ENCODE results near the gene AASDHPPT.
"Not testable (repeated sequence)": the region's sequence is repeated elsewhere in the genome, so short reads cannot be mapped to it uniquely, and the experiment has no call there.

Gene AASDHPPT, protein sequence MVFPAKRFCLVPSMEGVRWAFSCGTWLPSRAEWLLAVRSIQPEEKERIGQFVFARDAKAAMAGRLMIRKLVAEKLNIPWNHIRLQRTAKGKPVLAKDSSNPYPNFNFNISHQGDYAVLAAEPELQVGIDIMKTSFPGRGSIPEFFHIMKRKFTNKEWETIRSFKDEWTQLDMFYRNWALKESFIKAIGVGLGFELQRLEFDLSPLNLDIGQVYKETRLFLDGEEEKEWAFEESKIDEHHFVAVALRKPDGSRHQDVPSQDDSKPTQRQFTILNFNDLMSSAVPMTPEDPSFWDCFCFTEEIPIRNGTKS

DNA sequence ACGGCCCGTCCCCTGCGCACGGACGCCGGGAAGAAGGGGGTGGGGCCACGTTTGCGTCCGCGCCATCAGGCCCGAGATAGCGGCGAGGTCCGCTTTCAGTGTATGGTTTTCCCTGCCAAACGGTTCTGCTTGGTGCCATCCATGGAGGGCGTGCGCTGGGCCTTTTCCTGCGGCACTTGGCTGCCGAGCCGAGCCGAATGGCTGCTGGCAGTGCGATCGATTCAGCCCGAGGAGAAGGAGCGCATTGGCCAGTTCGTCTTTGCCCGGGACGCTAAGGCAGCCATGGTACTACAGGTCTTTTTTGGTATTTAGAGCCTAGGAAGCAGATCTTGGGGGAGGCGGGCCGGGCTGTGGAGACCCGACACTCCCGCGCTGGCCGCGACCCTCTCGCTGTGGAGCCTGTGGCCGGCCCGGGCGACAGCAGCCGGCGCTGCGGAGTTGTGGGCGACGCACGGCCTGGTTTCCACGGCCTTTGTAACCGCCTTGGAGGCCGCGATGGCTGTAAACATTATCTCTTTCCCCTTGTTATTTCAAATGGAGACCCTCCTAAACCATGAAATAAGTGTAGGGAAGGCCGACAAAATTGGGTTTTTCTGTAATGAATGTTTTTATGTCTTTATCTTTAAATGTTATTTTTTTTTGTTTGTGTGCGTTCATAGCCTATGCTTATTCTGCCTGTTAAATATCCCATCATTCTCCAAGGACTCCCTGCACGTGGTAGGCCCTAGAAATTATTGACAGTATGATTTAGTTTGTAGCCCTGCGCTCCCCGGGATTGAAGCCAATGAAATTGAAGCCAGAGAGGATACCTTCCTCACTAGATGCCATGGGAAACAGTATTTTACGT lies at the start of gene AASDHPPT:
Gene AASDHPPT (plus strand): TSS at position 54 of the 847 bp plus-strand sequence. CDS start 49 bp downstream, at position 103.
- DNase-seq (ENCODE audit: low read depth in 3 of 3): no peak

DNA sequence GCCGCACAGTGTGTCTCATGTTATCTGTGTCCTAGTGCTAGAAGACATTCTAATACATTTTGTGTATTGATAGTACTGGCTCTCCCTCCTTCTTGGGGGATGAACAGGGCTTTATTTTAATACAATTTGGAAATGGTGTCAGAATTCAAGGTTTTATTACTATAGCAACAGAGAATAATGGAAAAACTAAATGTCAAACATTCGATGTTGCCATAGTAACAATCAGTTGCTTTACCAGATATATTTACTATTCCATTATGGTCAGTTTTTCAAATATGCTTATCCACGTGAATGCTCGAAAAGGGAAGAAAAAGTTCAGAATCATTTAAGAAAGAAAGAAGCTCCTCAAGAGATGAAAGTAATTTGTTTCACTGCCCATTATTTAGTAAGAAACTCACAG lies 46.9 kb upstream of the AASDHPPT start:
- DNase-seq (ENCODE audit: low read depth in 3 of 3): no peak

DNA sequence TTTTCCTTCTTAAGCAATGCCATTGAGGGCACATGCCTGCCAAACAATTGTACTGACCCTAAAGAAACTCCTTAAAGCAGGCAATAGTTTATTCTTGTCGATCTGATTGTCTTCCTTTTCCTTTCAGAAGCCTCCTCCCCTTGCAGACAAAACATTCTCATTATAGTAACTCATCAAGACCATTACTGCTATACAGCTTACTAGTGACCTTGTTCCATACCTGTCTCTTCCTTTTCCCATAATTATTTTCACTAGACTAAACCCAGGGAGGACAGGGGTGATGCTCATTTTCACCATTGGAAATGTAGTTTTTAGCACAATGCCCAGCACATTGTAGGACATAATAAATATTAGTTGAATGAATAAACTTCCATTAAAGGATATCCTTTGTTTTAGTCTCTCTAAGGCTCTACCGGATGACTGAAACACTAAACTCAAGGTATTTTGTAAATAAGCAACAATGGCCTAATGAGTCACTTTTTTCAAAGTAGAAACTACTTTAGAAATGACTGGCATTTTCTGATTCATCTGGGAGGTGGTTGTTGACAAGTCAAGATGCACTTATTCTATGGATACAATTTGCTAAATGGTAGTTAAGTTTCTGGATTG lies 46.2 kb upstream of the AASDHPPT start:
- DNase-seq (ENCODE audit: low read depth in 3 of 3): no peak

- no peak for DNase-seq (ENCODE audit: low read depth in 3 of 3)
These were observed 45.5 kb upstream of the AASDHPPT start for GRCh38 chr11:106031936-106032335.

DNA sequence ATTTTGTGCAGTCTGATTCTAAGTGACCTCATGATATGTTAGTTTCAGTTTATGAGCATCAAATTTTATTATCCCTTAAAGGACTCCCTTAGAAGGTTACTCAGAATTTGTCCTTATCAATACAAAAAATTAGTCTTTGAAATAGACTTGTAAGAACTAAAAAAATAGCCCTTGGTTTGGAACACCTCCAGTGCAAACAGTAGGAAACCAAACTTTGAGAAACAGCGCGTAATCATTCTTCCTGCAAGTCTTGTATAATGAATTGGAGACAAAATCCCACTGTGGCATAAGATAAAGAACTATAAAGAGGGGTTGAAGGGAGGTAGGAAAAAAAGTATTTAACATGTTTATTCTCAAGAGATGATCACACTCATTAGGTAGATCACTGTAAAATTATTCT lies 44.6 kb upstream of the AASDHPPT start:
- no peak for DNase-seq (ENCODE audit: low read depth in 3 of 3)

DNA sequence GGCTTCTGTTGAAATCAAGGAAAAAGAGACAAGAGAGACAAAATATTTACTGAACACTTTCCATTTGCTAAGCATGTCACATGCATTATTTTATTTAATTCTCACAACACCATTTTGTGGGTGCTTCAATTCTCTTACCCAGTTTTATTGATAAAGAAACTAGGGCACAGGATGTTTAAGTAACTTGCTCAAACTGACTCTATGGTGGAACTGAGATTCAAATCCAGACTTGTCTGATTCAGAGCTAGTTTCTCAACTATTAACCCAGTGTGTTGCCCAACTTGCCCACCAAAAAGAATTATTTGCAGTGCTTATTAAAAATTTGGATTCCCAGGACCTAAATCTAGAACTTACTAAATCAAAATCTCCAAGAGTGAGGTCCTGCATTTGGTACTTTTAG lies 33.9 kb upstream of the AASDHPPT start:
- no peak for DNase-seq (ENCODE audit: low read depth in 3 of 3)

DNA sequence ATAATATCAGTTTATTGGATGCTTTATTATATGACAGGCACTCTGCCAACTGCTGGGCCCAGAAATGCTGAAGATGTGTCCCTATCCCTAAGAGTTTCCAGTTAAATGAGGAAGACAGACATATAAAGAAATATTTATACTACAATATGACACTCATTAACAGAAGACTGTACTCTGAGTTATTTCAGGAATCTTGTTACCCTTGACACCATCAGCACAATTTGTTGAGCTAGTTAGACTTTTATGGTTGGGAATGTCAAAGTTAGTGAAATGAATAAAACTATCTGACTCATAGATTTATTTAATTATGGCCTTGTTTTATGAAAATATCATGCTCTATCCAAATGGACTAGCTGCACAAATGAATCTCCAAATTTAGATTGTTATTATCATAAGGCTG lies 29.8 kb upstream of the AASDHPPT start:
- no peak for DNase-seq (ENCODE audit: low read depth in 3 of 3)

DNA sequence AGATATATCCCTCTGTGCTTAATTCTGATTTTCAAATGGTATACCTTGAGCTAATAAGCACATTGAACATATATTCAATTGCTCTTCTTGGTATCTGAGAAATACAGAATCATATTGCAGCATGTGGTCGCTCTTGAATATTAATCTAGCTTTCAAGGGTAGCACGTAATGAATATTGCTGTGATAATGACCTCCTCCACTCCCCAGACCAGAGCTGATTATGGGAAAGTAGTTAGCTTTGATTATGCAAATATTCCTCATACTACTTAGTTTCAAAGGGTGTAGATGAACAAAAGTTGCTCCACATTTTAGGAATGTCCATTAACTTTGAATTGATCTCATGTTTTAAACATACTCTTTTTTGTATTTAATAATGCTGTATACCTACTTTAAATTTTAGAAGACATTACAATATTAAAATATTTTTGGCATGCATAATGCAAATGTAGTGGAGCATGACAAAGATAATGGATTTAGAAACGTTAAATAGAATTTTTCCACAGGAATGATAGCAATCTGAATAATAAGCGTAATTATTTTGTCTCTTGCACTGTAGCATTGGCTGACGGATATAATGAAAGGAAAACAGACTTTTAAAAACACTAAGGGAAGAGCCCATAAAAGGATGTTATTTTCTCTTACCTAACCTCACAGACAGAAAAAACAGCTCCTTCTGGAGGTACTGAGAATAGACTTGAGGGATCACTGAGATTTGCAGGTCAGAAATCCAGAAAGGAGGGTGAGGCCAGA lies 27.6 kb upstream of the AASDHPPT start:
- DNase-seq (ENCODE audit: low read depth in 3 of 3): no peak

DNA sequence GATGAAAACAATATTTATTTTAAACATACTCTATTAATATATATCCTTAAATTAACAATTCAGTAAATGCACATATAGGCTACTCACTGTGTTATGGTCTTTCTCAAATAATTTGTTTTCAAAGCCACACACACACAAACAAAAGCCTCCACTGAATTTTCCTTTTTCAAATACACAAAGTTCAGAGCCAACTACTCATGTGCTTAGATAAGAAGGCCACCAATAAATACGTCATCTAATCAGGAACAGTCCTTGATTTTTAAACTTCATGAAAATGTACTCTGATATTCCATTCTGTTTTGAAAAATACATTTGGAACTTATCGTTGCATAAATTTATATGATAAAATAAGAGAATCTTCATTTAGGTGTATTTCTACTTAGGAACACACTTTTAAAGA lies 26.4 kb upstream of the AASDHPPT start:
- no peak for DNase-seq (ENCODE audit: low read depth in 3 of 3)

- not testable (repeated sequence) for DNase-seq (ENCODE audit: low read depth in 3 of 3)
These were observed 19.1 kb upstream of the AASDHPPT start for GRCh38 chr11:106058377-106058776.

GRCh38 chr11:106059617-106060016 lies 17.8 kb upstream of the AASDHPPT start:
- DNase-seq (ENCODE audit: low read depth in 3 of 3): no peak

- no peak for DNase-seq (ENCODE audit: low read depth in 3 of 3)
These were observed 16.1 kb upstream of the AASDHPPT start for GRCh38 chr11:106061249-106061784.

DNA sequence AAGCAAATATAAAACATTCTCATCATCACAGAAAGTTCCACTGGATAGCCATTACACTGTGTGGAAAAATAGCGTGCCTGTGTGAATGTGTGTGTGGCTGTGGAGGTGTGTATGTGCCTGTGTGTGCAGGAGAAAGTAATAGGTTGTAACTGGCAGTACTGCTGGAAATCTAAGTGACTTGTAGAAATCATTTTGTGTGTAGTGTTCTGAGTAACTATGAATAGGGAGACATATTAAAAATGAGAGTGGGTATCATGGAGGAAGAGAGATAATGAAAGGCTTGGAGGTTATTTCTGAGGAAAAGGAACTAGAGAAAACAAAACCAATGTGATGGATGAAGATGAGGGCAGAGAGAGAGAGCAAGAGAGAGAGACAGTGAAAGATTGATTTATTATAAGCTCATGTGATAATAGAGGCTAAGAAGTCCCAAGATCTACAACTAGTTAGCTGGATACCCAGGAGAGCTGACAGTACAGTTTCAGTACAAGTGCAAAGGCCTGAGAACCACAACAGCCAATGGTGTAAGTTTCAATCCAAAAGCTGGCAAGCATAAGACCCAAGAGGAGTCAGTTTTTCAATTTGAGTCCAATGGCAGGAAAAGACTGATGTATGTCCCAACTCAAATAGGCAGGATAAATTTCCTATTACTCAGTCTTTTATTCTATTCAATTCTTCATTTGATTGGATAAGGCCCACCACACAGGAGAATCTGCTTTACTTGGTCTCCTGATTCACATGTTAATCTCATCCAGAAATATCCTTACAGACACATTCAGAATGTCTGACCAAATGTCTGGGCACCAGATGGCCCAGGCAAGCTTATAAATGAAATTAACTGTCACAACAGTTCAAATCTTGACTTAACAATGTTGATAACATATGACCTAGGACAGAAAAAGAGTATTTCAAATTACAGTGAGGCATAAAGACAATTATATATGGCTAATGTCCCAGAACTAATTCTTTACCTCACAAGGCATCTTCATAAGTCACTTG lies 15.2 kb upstream of the AASDHPPT start:
- DNase-seq (ENCODE audit: low read depth in 3 of 3): no peak

GRCh38 chr11:106063009-106063408 lies 14.5 kb upstream of the AASDHPPT start:
- DNase-seq (ENCODE audit: low read depth in 3 of 3): no peak

DNA sequence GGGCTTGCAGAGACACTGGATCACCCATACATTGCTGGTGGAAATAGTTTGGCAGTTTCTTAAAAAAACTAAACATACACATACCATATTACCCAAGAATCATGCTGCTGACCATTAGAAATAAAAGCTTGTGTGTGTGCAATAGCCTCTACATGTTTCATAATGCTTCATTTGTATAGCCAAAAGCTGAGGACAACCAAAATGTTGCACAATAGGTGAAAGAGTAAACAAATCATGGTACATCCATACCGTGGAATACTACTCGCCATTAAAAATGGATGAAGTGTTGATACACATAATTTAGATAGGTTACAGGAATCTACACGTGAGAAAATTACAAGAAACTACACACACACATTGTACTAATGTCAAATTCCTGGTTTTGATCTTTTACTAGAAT lies 6.9 kb upstream of the AASDHPPT start:
- no peak for DNase-seq (ENCODE audit: low read depth in 3 of 3)

DNA sequence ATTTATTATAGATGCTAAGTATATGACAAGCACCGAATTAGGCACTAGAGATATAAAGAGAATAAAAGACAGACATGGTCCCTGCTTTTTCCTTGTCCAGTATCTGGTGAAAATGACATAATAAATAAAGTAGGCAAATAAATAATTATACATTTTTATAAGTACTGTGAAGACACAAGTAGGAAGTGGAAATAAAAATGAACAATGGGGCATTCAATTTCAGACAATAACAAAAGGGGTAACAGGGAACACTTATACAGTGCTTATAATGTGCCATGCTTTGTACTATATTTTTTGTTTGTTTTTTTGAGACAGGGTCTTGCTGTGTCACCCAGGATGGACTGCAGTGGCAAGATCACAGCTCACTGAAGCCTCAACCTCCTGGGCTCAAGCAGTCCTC lies 4.7 kb upstream of the AASDHPPT start:
- no peak for DNase-seq (ENCODE audit: low read depth in 3 of 3)

DNA sequence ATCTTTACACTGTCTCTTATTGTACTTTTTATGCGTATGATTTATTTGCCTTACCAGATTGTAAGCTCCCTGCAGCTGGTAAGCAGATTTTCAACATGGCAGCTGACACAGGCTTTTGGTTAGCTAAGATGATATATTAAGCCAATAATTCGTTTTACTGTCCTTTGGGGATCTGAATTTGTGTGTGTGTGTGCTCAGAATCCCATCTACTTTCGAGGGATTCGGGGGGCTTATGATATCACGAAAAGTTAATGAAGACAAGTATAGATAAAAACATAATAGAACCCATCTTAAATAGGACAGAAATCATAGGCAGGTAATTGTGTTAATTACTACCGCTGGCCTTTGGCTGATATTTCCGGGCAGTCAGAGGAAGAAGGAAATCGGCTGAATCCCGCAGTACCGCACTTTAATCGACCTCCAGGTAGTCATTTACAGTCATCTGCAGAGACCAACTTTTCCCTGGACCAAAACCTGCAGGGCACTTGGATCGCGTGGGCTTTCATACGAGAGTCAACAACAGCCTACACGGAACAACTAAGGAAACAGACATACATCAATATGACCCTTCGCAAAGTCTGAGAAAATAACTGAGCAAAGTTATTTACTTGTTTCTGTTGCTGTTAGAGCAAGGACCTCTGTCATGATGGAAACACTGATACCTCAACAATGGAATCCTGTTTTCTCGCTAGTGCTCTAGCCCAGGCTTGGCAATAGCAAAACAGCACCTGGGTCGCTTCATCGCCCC lies 1.1 kb upstream of the AASDHPPT start:
- DNase-seq (ENCODE audit: low read depth in 3 of 3): no peak

- peak; percentile 97 to 98 (median 98) for DNase-seq (ENCODE audit: low read depth in 3 of 3)
These were observed 398 bp upstream of the AASDHPPT start, which contains the start of gene KBTBD3 for GRCh38 chr11:106076919-106077608. Gene KBTBD3 (minus strand): TSS chr11:106077347. CDS start chr11:106059097, 18,250 bp downstream.

DNA sequence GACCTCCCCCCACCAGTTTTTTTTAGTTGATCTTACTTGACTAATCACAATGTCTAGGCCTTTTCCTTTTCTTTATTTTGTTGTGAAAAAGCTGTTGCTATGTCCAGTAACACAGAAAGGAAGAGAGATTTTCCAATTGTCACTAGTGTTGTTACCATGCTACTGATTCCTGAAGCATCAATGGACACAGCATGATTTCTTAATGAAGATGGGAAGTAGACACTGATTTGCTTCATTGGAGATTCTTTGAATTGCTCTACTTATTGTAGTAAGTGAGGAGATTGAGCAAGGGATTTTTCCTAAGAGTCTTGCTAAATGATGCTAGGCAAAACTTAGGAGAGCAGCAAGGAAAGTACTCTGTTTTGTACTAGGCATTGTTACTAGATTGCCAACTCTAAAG lies 4.6 kb downstream of the AASDHPPT start:
- no peak for DNase-seq (ENCODE audit: low read depth in 3 of 3)

Data from stimulated activated CD4-positive, alpha-beta T cell treated with anti-CD3 and anti-CD28 coated beads, TNF-alpha, amount 100 ng/mL, for 24 hours (primary cell).